Stimulated activated CD4-positive, alpha-beta T cell treated with anti-CD3 and anti-CD28 coated beads, TNF-alpha, amount 100 ng/mL, for 24 hours (primary cell): ENCODE data around the gene SGO2.
"Not testable (repeated sequence)": the region's sequence is repeated elsewhere in the genome, so short reads cannot be mapped to it uniquely, and the experiment has no call there.

Experiments
- DNase-seq, 3 experiments: peaks; one replicate each; pipeline ENCODE4 v3.0.0-alpha.2; 2020; ENCODE audit warnings: low read depth in 3 of 3

SGO2 gene

DNA sequence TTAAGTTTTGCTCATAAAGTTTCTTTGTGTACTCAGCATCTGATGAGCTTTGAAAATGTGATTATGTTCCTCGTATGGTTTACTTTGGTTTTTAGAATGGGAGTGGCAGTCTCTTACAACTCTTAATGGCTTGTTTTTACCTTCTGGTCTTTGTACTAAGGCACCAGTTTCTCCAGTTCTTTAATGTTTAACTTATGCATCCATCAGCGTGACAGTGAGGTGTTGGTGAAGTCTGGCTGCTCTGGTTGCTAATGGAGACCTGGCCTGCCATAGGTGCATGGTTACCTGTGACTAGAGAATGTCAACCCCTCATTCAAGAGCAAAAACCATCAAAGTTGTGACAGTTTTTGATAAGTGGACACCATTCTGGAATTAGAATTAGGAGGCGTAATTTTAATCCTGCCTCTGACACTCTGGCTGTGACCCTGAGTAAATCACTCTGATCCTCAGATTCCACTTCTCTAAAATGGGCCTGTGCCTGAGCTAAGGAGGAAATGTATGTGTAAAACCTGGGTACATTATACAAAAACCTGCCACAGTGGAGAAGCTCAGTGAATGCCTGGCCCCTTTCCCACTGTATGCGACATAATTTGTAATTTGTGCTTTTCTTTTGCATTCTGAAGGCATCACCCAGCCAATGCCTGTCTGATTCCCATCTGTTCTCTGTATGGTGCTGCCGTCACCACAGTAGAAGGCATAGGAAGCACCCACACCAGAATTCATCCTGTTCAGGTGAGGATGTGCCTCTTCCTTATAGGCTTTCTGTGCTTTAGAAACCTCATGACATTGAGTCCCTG lies 71.0 kb downstream of the SGO2 start:
- DNase-seq: no peak

DNA sequence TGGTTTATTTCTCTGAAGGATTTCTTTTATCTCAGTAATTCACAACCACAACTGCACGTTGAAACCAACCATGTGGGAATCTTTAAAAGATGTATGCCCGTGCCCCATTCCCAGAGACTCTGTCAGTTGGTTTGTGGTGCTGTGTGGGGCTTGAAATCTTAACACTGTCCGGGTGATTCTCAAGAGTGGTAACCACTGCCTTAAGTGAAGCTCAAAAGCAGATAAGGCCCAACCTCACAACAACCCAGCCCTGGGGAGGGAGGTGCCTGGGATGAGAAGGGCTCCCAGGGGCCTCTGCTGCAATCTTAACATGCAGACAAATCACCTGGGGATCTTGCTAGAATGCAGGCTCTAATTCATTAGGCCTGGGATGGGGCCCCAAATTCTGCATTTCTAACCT lies 73.2 kb downstream of the SGO2 start:
- no peak for DNase-seq

DNA sequence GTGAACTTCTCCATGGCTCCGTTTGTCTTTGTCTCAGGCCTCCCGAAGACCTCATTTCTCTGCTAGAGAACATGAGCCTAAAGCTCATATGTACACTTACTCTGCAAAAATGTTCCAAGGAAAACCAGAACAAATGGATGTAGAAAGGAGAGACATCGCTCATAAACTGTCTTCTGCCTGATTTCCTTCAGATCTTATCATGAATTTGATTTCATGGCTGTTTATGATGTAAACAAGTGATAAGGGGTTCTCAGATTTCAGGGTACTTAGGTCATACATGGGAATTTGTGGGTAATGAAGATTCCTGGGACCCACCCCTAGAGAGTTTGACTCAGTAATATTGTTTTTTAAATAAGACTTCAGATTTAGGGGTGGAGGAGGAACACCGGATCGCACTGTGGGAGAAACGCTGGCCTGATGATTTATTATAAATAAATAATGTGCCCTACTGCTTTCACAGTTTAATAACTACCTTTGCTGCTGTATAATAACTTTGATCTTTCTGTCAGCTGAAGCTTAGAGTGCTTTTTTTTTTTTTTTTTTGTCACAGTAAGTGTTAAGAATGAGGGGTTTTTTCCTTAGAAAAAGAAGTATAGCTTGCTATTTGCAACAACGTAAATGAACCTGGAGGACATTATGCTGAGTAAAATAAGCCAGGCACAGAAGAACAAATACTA lies 74.7 kb downstream of the SGO2 start:
- DNase-seq: no peak

DNA sequence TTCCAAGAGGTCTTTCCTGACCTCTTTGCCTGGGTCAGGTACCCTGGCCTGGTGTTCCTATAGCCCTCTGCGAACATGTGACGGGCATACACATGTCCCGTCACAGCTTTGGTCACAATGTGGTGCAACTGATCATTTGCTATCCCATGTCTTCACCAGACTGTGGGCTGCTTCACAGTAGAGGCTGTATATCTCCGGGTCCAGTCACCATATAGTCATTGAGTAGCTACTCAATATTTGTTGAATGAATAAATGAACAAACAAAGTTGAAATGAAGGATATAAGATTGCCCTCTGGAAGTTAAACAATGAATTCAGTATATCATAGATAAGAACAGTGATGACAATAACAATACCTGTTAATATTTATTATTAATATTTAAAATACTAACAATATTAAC lies 76.6 kb downstream of the SGO2 start:
- no peak for DNase-seq

DNA sequence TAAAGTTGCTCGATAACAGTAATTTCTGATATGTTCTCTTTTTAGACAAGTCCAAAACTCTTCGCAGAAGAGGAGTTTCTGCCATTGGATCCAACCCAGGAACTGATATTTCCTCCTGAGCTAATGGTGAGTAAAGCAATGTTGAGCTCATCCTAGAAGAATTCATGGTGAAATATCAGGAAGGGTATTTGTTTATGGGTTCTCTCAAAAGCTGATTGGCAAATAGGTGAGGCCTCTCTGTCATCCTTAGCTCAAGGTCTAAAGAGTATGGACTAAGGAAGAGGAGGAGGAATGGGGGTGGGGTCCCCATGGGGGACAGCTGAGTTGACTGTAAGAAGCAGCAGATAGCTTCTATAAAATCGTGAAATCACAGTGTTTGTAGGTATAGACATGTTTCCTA lies 78.0 kb downstream of the SGO2 start:
- no peak for DNase-seq

DNA sequence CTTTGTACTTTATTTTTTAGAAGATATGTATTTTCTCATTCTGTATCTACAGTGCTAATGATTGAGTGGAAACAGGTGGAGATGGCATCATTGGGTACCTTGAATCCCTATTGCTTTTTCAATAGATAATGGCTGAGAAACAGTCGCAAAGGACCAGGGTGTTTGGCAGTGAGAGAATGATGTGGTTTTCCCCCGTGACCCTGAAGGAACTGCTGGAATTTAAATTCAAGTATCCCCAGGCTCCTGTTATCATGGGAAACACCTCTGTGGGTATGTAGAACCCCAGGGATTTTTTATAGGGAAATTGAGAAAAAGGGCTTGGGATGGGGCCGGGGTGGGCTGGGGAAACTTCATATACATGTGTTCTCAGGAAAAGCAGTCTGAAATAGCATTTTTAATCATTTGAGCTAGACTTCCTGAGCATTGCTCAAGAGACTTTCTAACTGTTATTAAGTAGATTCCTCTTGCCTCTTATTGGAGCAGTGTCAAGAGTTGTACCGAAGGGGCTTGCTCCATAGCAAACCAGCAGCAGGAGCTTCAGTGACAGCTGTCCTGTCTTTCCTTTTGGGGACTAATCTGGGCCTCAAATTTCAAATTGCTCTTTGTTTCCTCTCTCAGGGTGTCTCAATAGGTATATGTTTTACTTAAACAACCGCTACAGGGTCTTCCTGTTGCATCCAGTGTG lies 78.7 kb downstream of the SGO2 start:
- DNase-seq: no peak

DNA sequence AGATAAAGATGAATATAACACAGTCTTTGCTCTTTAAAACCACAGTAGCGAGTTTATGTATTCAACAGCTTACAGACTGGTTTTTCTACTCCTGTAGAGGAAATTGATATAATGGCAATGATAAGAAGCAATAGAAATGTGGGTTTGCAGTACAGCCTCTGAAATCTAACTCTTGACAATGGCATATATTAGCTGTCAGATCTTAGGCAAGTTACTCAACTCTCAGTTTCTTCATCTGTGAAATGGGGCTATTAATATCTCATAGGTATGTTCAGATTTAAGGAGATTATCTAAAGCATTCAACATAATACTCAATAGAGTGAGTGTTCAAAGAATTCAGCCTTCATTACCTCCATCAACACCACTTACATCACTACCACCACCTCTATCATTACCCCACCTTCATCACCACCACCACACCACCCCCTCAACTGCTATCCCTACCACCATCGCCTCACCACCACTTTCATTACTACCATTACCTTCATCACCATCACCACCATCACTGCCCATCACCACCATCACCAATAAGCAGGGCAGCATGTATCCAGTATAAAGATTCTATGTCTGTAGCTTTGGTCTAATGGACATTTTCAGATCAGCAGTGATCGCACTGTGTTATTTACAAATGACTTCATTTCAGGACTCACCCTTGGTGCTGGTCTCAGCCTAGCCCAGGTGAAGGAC lies 82.5 kb downstream of the SGO2 start:
- no peak for DNase-seq

DNA sequence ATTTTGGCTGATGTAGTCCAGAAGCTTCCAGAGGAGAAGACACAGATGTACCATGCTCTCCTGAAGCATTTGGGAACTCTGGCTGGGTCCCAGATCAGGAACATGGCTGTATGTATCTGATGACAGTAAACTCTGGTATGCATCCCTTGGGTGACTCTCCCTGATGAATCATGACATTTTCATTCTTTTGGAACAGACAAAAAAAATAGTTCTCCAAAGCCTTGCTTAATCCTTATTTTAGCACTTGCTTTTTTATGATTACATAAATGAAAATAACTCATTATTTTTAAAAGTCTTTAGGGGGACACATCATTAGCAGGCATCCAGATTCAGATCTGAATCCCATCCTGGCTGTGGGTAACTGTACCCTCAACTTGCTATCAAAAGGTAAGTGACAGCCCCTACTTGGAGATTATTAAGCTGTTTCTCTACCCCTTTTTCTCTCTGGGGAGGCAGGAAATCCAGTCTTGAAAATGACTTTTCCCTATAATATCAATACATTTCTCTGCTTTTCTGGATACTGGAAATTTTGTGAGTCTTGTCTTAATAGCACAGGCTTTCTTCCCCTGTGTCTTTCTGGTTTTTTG lies 83.1 kb downstream of the SGO2 start:
- no peak for DNase-seq

DNA sequence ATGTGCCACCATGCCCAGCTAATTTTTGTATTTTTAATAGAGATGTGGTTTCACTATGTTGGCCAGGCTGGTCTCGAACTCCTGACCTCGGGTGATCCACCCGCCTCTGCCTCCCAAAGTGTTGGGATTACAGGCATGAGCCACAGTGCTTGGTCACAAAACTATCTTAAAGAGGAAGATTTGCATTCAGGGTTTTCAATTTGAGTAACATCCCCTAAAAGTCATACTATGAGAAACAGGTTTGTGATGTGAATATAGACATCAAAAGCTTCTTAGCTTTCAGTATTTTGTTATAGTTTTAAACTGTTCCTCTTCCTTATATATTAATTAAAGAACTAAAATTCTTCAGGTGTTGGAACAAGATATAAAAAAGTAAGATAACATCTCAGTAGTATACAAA lies 84.2 kb downstream of the SGO2 start:
- not testable (repeated sequence) for DNase-seq

DNA sequence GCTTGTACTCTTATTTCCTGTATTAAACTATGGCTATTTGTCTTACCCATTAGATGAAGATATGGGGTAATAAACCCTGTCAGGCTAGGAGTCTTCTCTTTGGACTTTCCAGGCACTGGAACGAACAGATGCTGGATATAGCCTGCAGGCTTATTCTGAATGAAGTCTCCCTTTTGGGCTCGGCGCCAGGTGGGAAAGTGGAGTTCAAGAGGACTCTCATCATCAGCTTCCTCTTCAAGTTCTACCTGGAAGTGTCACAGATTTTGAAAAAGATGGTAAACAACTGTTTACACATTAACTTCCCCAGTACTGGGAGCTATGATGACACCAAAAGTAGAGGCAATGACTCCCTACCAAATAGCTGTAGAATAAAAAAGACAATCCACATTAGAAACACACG lies 87.7 kb downstream of the SGO2 start:
- no peak for DNase-seq

DNA sequence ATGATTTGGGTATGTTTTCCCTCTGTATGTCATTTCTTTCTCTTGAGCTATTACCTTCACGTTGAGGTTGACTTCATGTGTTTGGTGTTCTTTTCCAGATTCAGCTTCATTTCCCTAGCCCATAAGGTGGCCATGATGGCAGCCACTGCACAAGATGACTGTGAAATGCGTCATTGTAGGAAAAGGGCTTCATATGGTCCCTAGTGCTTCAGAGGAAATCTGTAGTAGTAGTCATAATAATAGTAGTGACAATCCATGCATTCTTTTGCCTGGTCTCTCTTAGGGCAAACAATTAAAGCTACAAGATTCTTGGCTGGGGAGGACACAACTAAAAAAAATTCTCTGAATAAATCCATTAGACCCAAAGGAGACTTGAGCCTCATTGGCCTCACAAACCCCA lies 88.2 kb downstream of the SGO2 start:
- DNase-seq: no peak

DNA sequence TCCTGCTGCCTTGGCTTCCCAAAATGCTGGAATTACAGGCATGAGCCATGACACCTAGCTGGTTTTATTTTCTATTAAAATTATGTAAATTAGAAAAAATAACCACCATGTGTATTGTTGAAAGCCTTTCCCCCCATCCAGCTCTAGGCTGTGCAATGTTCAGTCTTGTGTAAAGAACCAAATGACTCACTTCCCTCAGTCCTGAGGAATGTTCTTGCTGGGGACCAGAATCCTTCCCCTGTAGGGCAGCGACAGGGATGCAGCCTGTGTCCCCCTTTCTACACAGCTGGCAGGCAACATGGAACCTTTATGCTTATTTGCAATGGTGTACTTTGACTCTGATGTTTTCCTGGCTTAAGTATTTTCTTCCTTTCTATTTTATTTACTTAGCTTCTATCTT lies 89.2 kb downstream of the SGO2 start:
- no peak for DNase-seq

DNA sequence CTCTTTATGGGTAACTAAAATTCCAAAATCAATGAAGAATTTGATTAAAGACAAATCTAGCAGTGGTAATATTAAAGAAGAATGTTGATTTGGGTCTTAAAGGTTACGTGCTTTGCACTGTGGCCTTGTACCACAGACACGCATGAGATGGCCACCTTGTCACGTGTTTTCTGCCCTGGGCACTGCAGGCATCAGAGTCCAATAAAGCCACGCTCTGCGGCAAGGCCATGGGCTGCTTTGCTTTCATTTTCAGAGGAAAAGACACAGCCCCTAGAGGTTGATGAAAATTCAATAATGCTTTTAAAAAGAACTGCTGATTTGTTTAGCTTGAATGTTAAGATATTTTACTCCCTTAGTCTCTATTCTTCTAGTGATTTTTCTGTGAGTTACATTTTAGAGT lies 90.2 kb downstream of the SGO2 start:
- DNase-seq: no peak

DNA sequence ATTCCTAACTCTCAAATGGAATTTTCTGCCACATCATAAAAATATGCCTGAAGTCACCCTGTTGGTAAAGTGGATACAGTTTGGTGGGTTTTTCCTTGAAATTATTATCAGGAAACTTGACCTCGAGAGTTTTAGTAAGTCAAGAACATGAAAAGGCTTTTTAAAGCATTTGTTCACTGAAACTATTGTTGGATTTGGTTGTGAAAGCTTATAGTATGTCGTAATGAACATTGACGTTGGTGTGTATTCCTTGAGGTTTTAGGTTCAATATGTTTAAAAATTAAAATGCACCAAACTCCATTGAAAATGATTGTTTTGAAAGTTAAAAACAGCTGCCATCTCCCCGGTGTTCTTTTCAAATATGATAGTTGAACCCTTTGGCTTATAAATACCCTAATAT lies 90.6 kb downstream of the SGO2 start:
- DNase-seq: no peak

DNA sequence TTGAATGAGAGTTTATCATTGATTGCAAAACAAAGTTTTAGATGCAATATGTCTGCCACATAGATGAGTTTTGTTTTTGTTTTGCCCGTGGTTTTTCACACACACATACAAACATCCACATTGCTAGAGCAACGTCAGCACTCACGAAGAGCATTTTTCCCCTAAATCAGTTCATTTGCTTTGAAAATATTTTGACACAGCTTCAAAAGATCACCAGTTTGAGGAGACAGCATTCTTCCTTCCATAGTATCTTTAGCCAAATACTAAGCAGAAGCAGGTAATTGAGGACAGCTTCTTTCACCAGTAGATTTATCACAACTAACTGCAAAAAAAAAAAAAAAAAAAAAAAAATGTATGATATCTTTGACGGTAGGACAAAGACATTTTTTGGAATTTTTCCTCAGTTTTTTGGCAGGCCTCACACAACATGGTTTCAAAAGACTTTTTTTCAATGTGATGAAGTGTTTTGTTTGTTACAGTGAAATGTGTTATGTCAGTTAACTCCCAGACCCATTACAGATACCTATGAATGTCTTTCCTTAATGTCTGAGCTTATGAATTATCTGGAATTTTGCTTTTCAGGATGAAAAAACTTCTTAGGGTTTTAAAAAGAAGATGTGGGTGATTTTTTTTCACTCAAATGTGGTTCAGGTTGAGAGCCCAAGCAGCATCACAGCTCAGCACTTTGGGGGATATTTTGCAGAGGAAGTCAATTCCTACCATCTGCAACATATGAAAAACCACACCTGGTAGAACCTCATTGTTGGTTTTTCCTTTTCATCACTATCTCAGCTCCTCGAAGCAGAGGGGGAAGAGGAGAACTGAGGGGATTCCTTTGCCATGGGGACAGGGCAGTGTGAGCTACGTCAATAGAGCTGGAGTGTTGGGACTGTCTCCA lies 91.4 kb downstream of the SGO2 start:
- DNase-seq: no peak

DNA sequence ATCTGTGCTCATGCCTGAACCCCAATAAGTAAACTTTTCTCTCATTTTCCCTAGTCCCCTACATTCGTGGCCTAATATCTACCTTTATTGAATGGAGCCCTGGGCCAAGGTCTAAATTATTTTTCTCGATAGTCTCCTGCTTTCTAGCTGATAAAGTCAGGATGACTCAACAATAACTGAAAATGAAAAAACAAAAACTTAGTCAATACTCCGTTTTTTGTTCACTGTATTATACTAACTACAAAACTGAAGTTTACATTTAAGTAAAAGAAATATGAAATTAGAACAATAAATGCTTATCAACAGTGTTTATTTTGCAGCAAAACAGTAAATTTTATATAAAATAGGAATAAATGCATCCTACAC lies 92.0 kb downstream of the SGO2 start:
- no peak for DNase-seq

DNA sequence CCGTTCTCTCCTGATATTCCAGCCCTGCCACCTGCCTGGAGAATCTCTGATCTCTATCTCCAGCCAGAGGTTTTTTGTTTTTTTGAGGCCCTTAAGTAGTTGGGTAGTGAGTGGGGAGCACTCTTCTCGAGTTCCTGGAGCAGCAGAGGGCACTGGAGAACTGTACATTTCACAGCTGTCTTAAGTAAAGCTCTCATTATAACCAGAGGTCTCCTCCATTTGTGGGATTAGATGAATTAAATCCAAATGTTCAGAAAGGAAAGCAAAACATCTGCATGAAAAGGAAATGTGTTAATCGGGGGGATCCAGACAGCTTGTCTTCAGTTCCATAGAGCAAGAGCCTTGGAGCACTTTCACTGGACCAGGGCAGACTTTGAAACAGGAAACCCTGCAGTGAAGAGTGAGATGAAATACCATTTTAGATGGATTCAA lies 92.6 kb downstream of the SGO2 start:
- DNase-seq: no peak

DNA sequence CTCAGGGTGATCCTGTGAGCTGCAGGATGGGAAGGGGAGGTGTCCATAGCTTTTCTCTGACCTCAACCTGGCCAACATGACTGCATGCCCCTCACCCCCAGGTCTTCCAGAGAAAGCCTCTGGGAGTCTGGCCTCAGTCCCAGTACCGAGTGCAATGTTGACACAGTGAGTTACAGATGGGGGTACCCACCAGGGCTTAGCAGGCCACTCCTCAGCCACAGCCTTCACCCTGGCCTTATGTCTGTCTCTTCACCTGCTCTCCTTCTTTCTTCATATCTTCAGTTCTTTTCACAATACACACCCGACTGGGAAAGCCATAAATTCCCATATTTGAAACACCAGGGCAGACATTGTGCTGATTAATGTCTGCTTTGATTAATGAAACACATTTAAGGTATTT lies 93.3 kb downstream of the SGO2 start:
- no peak for DNase-seq

DNA sequence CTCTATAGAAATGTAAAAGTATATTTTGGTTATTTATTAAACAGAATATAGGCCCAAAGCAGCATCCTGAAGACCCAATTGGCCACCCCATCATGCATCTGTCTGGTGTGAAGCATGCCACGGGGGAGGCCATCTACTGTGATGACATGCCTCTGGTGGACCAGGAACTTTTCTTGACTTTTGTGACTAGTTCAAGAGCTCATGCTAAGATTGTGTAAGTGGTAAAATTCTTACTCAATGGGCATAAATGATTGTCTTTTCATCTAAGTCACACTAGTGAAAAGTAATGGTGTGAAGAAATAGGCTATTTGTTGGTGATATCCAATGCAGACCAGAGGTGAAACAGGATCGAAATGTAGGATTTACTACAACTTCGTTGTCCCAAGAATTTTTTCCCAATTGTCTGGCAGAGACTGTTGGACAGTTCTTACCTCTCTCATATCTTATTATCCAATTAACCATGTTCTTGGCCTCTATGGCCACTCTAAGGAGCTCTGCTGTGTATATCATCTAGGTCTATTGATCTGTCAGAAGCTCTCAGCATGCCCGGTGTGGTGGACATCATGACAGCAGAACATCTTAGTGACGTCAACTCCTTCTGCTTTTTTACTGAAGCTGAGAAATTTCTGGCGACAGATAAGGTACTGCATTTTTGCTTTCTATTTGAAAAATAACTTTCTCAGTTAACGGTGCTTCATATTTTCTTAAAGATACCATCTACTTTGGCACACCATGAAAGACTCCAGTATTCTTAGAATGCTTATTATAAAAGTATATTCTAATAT lies 94.8 kb downstream of the SGO2 start:
- DNase-seq: no peak

DNA sequence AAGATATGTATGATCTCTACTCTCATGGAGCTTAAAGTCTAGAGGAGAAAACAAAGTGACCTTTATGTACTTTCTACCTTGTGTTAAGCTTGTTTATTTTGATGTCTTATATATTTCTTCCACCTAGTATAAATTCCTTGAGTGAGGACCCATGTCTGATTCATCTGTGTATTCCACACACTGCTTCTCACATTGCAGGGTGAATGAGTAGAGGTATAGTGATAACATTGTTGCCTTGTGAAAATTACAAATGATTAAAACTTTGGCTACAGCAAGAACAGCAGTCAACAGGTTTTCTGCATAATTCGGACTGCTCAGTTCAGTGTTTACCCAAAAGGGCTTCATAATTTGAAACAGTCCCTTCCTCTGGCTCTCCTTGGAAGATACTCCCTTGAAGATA lies 96.1 kb downstream of the SGO2 start:
- no peak for DNase-seq
